ENCODE results near the gene MYO5A. TPM values are rescaled to one million over a fixed set of nuclear protein-coding genes. Genes with fewer than 3 reads are reported as not detected.

Gene MYO5A
- total RNA-seq, 1 experiment from 2014 or later: 21.8 TPM

- Mint-ChIP-seq H3K4me1 (peaks cover 7% of the 10 kb centered on the region in 2 experiments; a peak in 3 of 4 replicates), H3K27me3 (ENCODE audit: low read depth) (no peaks in the 10 kb centered on the region), H3K9me3 (no peaks in the 10 kb centered on the region), H3K4me3 (no peak overlapping the region), H3K36me3 (ENCODE audit: insufficient read depth in 1 of 3, low read depth in 3 of 3) (peaks cover 1 to 10% (median 6%) of the 10 kb centered on the region in 3 experiments; a peak in 5 of 7 replicates), H3K27ac (no peak overlapping the region; a peak in 1 of 7 replicates)
- no peak overlapping the region for H3K14ac ChIP-seq (ENCODE audit: insufficient read depth, low read length)
- no peaks in the 10 kb centered on the region for H3K79me1 ChIP-seq (ENCODE audit: insufficient read depth, low read depth, low read length, poor library complexity, severe bottlenecking)
- no peak overlapping the region for H2BK12ac ChIP-seq (ENCODE audit: insufficient read length, low read depth, low read length)
- no peak overlapping the region for H3K4ac ChIP-seq (ENCODE audit: low read depth, low read length)
- H3K79me2 ChIP-seq (ENCODE audit: insufficient read depth, low read length): no peaks in the 10 kb centered on the region
- no peak overlapping the region for H4K8ac ChIP-seq (replicated peaks; ENCODE audit: insufficient read length, low read depth, low read length)
- no peak overlapping the region for H3K18ac ChIP-seq (ENCODE audit: insufficient read length, low read depth, low read length)
- no peak overlapping the region for H3K4me2 ChIP-seq (ENCODE audit: insufficient read depth, insufficient read length, low read length)
- WGBS (ENCODE audit: extremely low coverage, insufficient read length, low lambda C conversion rate): no CpG with 5 or more reads among the region's 1 CpG
- no peaks in the 10 kb centered on the region for H3K4me1 ChIP-seq (ENCODE audit: insufficient read depth, low read length)
- no peaks in the 10 kb centered on the region for H3K27me3 ChIP-seq (ENCODE audit: insufficient read depth, low read length)
- H3T11ph ChIP-seq (ENCODE audit: low read length): no peak overlapping the region
- no peak for DNase-seq
- no peak for TF ChIP-seq CTCF (conservative IDR thresholded peaks at IDR 0.05)
- H2BK15ac ChIP-seq (ENCODE audit: low read depth, low read length): no peak overlapping the region
- H3K27ac ChIP-seq (ENCODE audit: insufficient read length, low read depth, low read length): no peak overlapping the region
- H4K20me1 ChIP-seq (ENCODE audit: control insufficient read depth, insufficient read depth, insufficient read length): no peaks in the 10 kb centered on the region
- no peak overlapping the region for H2BK5ac ChIP-seq (ENCODE audit: insufficient read length, low read length)
- no peak overlapping the region for H4K91ac ChIP-seq (ENCODE audit: insufficient read length, low read depth, low read length)
- no peak overlapping the region for H3K56ac ChIP-seq (ENCODE audit: insufficient read length, low read depth, low read length)
- no peaks in the 10 kb centered on the region for H3K23me2 ChIP-seq (ENCODE audit: insufficient read length, low read depth, low read length, poor library complexity, severe bottlenecking)
- H2BK20ac ChIP-seq (ENCODE audit: low read depth, low read length, poor library complexity, severe bottlenecking): no peak overlapping the region
- no peak overlapping the region for H4K5ac ChIP-seq (ENCODE audit: insufficient read length, low read depth, low read length)
- no peaks in the 10 kb centered on the region for H3K9me3 ChIP-seq (ENCODE audit: control insufficient read depth, low read depth, low read length)
- H3K23ac ChIP-seq (ENCODE audit: insufficient read length, low read depth, low read length): no peak overlapping the region
- no peak overlapping the region for H2AK5ac ChIP-seq (ENCODE audit: insufficient read length, low read length)
- H2AFZ ChIP-seq (ENCODE audit: low read length): no peak overlapping the region
- H2BK120ac ChIP-seq (ENCODE audit: low read depth, low read length, poor library complexity, severe bottlenecking): no peak overlapping the region
- no peak overlapping the region for H3K9ac ChIP-seq (ENCODE audit: extremely low read depth, insufficient read length, low read length)
Observed at GRCh38 chr15:52329987-52330386, 198.7 kb downstream of the MYO5A start.
